Measurements from ENCODE around the gene ELAVL1.

Gene ELAVL1

DNA sequence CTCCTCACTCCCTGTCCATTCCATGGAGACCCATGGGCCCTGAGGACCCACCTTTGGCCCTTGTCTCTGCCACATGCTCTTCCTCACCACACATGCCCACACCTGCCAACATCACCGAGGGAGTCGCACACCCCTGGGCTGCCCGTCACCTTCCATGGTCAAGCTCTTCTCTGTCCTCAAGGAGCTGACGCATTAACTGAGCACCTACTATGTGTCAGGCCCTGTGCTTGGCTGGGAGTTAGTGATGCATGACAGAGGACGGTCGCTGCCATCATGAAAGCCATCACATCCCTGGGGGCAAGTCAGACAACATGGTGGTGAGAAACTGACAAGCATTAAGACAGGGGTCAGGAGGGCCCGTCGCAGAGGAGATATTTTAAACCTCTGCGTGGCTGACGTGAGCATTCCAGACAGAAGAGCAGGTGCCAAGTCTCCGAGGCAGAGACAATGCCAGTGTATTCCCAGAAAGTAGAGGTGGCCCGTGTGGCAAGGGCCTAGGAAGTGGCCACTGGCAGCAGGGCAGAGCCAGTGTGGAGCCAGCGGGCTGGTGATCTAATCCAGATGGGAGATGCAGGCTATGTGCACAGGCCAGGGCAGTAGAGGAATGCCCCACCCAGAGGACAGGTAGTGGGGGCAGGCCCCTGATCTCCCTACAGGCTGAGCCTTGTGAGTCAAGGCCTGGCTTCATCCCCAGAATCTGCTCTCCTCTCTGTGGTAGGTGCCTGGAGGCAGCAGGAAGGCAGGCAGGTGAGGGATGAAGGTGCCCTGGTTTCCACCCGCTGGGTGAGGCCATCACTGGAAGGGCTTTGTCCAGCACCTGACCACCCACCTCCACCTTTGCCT is 21.2 kb downstream of the ELAVL1 start:
- DNase-seq: no peak

DNA sequence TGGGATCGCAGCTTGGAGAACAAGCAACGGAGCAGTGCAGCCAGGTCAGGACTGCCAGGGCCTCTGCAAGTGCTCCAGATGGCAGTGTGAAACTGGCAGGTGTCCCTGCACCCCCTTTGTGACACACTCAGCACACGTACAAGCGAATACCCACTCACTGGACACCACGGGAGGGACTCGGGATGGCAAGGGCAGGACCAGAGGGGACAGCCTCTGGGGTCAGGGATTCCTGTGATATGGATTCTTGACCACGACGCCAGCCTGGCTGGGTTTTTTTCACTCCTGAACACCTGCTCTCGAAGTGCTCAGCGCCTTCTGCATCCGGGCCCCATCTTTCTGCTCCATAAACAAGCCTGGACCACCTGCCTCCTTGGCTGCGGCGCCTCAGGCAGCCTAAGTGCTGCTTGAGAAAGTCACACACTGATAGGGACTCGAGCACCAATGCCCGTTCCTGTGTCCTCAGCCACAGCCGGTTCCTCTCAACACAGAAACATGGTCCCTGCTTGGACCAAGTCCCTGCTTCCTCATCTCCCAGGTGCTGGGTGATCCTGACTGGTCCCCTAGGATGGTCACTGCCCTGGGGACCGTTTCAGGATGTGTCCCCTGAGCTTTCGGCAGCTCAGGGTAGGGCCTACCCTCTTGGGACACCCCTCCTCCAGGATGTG is 22.0 kb downstream of the ELAVL1 start:
- DNase-seq: no peak

DNA sequence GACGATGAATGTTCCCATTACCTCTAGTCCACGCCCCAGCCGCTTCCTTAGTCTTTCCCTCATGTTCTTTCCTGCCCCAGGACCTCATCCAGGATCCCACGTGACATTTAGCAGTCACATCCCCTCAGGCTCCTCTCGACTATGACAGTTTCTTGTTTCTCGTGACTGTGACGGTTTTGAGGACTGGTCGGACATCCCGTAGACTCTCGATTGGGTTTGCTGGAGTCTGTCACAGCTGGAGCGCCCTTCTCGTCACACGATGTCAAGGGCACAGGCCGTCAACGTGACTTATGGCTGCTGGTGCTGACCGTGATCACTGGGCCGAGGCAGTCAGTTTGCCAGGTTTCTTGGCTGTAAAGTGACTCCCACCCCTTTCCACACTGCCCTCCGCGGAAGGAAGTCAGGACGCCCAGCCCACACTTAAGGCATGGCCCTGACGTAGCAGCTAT is 22.8 kb downstream of the ELAVL1 start:
- no peak for DNase-seq

DNA sequence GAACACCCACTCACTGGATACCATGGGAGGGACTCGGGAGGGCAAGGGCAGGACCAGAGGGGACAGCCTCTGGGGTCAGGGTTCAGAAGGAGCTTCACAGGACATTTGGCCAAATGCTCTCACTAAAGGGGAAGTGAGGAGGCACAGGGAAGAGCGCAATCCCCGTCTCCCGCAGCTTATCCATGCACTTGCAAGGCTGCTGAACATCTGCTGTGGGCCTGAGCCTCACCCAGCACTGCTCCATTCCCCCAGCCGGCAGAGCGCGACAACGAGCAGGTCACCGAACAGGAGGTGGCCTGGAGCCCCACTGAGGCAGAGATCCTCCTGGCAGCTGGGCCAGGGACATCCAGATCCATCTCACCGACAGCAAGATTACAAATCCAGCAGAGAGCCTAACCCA is 23.3 kb downstream of the ELAVL1 start:
- DNase-seq: no peak

DNA sequence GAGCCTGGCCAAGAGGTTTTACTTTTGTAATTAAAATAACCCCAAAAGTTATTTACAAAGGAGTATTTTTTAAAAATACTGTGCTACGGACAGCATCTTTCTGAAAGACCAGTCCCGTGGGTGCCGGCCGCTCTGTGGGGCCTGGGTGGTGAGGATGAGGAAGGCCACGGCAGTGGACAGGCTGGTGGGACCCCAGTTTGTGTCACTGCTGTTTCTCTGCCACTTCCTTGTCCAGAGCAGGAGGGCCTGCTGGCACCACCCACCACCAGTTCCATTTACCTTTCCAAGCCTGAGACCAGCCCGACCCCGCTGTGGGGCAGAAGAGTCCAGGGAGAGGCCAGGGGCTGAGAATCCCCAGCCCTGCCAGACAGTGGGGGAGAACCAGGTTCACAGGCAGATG is 23.8 kb downstream of the ELAVL1 start:
- no peak for DNase-seq

DNA sequence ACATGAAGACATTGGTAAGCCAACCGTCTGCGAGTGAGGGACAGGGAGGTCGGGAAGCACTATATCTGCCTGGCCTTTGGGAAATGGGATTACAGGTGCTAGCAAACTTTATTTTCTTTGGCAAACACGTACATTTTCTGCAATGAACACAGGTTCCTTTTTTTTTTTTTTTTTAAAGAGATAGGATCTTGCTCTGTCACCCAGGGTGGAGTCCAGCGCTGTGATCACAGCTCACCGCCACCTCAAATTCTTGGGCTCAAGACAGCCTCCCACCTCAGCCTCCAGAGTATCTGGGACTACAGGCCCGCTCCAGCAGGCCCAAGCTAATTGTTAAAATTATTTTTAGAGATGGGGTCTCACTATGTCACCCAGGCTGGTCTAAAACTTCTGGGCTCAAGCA is 24.2 kb downstream of the ELAVL1 start:
- DNase-seq: no peak

DNA sequence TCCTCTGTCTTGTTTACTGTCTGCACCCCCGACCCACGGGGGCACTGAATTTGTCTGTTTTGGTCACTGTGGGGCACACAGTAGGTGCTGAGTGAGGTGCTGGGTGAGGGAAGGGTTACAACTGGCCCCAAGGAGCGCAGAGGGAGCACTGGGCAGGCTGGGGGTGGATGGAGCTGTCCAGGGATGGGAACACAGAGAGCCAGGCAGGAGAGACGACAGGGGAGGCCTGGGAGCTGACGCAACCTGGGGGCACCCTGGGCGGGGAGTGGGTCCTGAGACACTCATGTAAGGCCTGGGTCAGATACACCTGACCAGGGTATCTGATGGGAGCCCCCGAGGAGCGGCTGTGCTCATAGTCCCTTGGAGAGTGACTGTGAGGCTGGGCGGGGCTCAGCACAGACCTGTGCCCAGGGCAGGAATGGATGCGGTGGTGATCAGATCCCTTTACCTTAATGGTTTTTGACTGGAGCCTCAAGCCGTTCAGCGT is 24.8 kb downstream of the ELAVL1 start:
- no peak for DNase-seq

DNA sequence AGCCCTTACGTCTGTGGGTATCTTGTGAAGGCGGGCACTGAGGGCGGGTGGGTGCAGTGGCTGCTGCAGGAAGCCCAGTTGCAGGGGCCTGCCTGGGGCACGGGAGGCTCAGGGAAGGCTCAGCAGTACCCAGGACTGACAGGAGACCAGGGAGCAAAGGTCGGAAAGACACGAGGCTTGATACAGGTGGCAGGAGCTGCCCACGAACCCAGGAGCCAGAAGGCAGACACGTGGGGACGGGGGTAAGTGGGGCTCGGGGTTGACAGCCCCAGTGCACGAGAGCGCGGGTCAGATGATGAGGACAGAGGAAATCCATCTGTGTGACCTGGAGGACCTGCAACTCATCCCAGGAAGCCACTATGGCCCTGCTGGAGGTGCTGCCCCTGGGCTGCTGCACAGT is 25.3 kb downstream of the ELAVL1 start:
- DNase-seq: no peak

DNA sequence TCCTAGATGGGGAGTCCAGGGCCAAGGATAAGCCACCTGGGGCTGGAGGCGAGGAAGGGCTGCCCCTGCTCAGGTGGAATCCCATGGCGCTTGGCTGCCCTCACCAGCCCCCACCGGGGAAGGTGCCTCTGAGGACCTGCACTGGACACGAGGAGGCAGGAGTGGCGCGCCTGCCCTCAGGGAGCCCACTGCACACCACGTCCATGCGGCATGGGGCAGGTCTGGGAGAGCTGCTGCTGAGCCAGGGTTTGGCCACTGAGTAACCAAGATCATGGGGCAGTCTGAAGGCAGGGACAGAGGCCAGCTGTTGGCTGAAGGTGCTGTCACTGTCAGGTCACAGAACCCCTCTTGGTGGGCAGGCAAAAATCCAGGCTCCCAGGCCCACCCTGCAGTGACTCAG is 25.9 kb downstream of the ELAVL1 start:
- DNase-seq: no peak

DNA sequence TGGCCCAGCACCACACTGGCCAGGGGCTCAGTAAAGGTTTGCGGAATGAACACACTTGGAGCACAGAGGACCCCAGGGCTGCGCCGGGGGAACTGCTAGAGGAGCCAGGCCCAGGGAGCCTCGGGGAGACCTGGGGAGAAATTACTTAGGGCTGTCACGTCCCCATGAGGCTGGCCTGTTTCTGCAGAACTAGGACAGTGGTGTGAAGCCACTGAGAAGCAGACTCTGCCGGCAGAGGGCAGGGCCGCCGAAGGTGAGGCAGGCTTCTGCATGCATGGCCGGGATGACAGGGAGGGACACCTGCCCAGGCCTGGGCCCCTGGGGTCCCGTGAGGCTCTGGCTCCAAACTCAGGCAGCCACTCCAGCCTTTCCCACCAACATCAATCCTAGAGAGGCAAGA is 26.4 kb downstream of the ELAVL1 start:
- DNase-seq: no peak

DNA sequence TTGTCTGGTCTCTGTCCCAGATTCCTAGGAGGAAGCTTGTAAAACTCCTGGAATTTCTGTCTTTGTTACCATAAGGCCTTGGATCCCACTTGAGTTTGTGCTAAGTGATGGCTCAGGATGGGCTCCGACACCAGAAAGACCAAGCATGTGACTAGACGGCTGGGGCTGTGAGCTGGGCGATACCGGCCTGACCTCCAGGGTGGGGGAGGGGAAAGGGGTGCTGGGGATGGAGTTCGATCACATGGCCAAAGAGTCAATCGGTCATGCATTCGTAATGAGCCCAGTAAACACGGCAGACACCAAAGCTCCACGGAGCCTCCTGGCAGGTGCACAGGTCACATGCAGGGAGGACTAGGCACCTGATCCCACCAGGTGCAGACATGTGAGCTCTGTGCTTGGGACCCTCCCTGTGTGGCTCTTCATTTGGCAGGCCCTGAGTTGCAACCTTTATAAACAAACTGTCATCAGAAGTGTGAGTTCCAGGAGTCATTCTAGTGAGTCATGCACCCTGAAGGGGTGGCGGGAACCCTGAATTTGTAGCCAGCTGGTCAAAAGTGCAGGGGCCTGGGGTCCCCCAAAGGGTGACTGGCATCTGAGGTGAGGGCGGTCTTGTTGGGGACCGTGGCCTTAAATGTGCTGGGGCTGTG is 27.1 kb downstream of the ELAVL1 start:
- DNase-seq: no peak

DNA sequence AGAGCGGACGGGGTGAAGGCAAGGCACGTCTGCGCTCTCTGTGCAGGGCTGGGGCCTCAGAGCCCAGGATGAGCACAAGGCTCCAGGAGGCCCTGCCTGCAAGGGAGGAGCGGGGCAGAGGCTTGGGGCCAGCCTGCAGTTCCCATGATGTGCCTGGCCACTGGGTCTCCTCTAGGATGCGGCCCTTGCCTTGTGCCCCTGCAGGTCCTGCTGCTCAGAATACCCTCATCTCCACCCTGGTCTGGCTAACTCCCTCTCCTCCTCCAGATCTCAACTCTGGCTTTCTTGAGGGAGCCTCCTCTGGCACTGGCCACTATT is 27.8 kb downstream of the ELAVL1 start:
- DNase-seq: no peak

DNA sequence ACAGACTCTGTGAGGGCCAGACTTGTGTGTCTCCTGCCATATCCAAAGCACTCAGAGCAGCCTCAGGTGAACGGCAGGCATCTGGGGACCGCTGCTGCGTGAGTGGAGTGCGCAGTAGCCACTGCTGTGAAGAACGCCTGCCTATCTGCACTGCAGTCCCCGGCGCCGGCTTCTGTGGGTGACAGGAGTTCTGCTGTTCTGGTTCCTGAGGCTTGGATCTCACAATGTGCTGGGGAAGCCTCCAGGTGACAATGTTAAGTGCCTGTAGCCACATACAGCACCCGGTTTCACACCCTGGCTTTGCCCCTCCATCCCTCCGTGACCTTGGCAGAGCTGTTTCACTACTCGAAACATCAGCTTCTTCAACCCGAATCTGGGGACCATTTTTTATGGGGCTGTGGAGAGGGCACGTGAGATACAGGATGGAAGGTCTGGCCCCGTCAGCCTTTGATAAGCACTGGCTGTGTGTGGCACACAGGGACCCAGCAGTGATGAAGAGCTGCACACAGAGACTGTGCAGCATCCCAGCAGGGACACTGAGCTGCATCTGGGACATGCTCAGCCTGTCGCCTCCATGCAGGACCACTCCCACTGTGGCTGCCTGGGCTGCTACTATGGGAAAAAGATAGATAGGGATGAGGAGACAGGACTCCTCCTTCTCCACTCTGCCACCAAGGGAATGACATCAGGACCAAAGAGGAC is 28.3 kb downstream of the ELAVL1 start:
- DNase-seq: no peak

DNA sequence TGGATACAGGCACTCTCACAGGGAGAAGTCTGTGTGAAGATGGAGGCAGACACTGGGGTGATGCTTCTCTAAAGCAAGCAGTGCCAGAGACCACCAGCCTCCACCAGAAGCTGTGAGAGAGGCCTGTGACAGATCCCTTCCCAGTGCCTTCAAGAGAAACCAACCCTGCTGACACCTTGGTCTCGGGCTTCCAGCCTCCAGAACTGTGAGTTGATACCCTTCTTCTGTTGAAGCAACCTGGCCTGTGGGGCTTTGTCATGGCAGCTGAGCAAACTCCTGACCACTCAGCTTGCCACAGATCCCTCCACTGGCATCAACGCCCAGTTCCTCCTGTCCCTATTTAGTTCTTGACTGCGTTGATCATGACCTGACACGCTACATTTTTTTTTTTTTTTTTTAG is 29.0 kb downstream of the ELAVL1 start:
- DNase-seq: no peak

DNA sequence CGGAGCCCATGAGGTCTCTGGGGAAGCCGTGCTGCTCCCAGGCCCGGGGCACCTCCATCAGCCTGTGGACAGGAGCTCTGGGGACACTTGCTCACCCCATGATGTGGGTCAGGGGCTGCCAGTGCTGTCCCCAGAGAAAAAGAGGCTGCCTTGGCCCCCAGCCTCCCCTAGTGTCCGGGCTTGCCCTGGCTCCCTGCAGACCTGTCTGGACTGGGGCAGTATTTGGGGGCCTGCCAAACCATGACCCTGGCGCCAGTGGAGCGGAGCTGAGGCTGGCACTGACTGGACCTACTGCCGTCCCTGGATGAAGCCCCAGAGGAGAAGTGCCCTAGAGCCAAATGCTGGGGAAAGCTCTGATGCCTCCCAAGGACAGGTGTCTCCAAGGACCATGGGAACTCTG is 30.4 kb downstream of the ELAVL1 start:
- DNase-seq: no peak

DNA sequence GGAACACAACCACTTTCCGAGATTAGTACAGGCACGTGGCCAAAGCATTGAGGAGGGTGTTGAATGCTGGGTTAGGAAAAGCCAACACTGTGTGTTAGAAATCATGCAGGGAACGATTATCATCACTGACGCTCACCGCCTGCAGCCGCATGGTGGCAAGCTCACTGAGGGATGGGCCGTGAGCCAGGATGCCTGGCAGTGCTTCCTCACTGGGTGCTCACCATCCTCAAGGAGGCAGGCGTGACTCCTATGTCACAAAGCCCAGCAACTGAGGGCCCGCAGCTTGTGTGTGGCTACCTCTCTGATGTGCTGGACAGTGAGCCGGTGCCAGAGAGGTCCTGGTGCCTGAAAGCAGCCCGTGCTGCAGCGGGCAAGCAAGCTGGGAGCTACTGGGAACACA is 31.6 kb downstream of the ELAVL1 start:
- DNase-seq: no peak

DNA sequence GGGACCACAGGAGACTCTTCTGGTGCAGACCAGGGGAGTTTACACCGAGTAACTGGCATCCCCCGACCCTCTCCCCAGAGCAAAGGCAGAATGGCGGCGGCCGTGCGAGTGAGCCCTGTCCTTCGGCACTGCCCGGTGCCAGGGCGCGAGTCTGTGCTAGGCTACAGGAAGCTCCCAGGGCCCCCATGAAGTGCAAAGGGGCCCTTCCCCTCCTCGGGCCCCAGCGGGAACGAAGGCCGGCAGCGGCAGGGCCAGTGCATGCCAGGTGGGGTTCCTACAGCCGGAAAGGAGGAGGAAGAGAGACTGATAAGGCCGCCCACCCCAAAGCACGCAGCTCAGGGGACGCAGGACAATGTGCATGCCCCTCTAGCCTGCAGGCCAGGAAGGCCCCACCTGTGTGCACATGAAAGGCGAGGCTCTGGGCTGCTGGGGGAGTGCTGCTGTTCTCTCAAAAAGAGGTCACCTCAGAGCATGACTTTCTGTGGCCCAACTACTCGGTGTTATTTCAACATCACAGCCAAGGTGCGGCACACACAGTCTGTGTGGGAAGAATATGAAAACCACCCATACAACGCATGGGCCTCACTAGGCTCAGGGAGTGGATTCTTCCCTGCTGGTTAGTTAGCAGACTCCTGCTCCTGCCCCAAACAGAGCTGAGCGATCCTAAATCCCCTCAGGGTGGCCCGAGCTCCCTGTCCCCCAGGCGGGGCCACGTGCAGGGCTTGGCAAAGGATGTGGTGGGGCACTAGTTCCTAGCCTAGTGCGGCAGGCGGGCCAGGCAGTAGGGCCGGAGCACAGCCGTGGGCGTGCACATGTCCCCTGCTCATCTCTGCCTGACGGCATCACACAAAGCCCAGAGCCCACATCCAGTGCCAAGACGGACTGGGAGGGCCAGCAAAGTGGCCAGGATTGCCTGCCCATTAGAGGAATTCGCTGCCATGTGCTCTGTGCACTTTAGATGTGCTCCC is 33.6 kb downstream of the ELAVL1 start:
- no peak for DNase-seq

DNA sequence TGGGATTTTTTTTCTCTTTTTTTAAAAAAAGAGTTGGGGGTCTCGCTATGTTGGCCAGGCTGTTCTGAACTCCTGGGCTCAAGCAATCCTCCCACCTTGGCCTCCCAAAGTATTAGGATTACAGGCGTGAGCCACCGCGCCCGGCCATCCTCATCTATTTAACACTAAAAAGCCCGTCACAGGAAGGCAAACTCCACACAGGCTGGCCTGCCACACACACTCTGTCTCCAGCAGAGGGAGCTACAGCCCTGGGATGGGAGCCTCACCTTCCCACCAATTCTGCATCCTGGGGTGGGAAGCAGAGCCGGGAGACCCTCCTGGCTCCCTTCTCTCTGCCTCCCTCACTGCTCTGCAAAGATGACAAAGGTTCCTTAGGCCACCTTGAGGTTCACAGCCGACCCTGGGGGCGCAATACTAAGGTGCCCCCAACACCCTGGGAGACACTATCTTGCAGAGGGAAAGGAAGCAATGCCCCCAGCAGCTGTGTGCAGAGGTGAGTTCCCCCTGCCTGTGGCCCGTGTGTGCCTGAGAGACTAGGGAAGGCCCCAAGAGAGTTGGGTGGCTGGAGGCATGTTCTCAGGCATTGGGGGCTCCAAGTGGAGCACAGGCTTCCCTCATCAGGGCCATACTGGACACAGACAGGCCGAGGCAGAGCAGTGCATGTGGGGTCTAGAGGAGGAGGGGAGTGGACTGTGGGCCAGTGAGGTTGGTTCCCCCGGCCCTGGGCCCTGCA is 34.6 kb downstream of the ELAVL1 start:
- no peak for DNase-seq

DNA sequence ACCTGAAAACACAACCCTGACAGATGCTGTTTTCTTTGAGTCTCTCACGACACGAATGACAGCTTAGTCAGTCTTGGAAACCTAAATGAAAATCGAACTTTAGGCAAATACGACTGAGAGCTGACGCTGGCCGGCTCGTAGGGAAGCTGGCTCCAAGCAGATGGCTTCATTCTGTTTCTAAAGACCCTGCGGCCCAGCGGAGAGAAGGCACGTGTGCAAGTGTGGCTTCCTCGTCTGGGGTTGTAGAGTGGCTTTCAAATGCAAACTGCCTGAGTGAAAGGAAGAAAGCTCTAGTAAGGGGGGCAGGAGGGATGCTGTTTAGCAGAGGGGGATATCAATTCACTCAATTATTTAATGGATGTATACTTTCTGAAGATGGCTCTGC is 35.9 kb downstream of the ELAVL1 start:
- DNase-seq: no peak

DNA sequence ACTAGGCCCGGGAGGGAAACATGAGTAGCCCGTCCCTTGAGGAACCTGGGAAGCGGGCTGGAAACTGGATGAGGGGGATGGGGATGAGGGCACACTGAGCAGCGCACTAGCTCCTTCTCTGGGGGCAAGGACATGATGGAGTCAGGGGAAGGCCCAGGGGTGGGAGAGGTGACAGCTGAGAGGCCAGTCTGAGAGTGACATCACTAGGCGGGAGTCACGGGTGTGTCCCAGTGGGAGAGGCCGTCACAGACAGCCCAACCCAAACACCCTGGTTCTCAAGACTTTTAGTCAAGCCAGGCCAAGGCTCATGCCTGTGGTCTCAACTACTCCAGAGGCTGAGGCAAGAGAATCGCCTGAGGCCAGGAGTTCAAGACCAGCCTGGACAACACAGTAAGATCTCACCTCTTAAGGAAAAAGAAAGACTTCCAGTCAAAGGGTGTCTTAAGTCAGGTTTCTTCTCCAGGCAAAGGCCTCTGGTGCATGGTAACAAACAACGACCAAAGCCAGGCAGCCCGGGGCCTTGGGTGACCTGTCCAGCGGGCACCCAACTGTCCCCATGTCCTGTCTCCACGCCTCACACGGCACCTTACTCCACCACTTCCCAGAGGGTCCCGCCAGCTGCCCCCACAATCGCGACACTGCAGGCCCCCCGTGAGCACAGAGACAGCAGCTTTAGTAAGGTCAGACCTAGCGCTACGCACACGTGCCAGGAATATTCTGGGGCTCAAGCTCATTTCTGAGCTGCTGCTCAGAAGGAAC is 36.5 kb downstream of the ELAVL1 start:
- DNase-seq: no peak

Data from activated effector memory CD4-positive, alpha-beta T cell treated with Interleukin-2 at 50 U/mL for 16 hours (primary cell).